ENCODE measurements around the gene MMP19.

The MMP19 gene

DNA sequence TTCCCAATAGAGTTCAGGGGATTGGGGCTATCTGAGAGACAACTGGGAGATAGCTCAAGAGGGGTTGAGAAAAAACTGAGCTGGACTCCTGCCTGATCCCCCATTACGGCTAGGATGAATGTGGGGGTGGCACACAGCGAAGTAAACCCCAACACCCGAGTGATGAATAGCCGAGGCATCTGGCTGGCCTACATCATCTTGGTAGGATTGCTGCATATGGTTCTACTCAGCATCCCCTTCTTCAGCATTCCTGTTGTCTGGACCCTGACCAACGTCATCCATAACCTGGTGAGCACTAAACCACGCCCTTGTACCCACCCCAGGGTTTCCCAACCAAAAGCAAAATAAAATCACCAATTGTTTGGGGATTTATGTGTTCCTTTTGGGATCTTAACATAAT is 23.9 kb downstream of the MMP19 start:
- peaks cover 0 to 3% (median 0%) of the 10 kb centered on the region in 5 donors for H3K27me3 ChIP-seq (ENCODE audit: control insufficient read depth in 5 of 5, insufficient read depth in 4 of 5, low read length in 5 of 5)
- peaks cover 23 to 54% (median 42%) of the 10 kb centered on the region in 5 donors for H3K36me3 ChIP-seq (ENCODE audit: control insufficient read depth in 5 of 5, insufficient read depth in 5 of 5, low read length in 5 of 5)
- peaks cover 9 to 32% (median 30%) of the 10 kb centered on the region in 5 donors for H3K4me1 ChIP-seq (ENCODE audit: control insufficient read depth in 5 of 5, insufficient read depth in 5 of 5, low read length in 5 of 5)
- H3K9ac ChIP-seq (ENCODE audit: low read length in 5 of 5), result peak overlapping the region in 2 of 5 donors; percentile 19 to 86
- H3K9me3 ChIP-seq (ENCODE audit: control insufficient read depth in 5 of 5, low read length in 5 of 5), result no peaks in the 10 kb centered on the region
- H3K4me3 ChIP-seq (ENCODE audit: low read depth in 1 of 5, low read length in 5 of 5), result peak overlapping the region in 3 of 5 donors; percentile 83 to 93 (median 93)
- no peak overlapping the region for H3K27ac ChIP-seq (ENCODE audit: low read depth, low read length)

DNA sequence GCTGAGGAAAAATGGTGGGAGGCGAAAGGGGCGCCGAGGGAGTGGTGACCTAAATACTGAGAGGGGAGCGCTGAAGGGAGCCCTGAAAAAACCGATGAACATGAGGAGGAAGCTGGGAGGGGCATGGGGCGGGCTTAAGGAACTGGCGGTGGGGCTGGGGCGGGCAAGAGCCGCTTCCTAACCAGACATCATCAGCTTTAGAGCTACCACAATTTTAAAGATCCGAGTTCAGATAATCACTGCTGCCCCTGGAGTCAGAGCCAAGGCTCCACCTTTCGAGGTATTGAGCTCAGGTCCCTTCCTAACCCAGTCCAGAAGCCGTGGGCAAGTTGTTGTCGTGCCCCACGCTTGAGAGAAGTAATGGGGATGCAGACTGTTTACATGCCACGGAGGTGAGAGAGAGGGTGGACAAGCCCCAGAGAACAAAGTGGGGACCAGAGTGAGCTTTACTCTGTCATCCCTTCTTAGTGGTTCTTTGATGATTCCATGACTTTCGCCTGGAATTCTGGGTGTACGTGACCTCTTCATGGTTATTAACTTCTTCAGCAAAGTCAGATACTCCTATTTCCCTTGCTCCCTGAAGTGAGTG is 24.5 kb downstream of the MMP19 start:
- Histone ChIP-seq H3K27me3 (ENCODE audit: control insufficient read depth in 5 of 5, insufficient read depth in 4 of 5, low read length in 5 of 5) (peaks cover 0 to 3% (median 0%) of the 10 kb centered on the region in 5 donors), H3K27ac (ENCODE audit: low read depth, low read length) (peak overlapping the region; percentile 66), H3K4me3 (ENCODE audit: low read depth in 1 of 5, low read length in 5 of 5) (peak overlapping the region; percentile 80 to 93 (median 88)), H3K4me1 (ENCODE audit: control insufficient read depth in 5 of 5, insufficient read depth in 5 of 5, low read length in 5 of 5) (peaks cover 9 to 32% (median 30%) of the 10 kb centered on the region in 5 donors), H3K9ac (ENCODE audit: low read length in 5 of 5) (peak overlapping the region; percentile 64 to 88 (median 74)), H3K9me3 (ENCODE audit: control insufficient read depth in 5 of 5, low read length in 5 of 5) (no peaks in the 10 kb centered on the region), H3K36me3 (ENCODE audit: control insufficient read depth in 5 of 5, insufficient read depth in 5 of 5, low read length in 5 of 5) (peaks cover 23 to 57% (median 41%) of the 10 kb centered on the region in 5 donors)

DNA sequence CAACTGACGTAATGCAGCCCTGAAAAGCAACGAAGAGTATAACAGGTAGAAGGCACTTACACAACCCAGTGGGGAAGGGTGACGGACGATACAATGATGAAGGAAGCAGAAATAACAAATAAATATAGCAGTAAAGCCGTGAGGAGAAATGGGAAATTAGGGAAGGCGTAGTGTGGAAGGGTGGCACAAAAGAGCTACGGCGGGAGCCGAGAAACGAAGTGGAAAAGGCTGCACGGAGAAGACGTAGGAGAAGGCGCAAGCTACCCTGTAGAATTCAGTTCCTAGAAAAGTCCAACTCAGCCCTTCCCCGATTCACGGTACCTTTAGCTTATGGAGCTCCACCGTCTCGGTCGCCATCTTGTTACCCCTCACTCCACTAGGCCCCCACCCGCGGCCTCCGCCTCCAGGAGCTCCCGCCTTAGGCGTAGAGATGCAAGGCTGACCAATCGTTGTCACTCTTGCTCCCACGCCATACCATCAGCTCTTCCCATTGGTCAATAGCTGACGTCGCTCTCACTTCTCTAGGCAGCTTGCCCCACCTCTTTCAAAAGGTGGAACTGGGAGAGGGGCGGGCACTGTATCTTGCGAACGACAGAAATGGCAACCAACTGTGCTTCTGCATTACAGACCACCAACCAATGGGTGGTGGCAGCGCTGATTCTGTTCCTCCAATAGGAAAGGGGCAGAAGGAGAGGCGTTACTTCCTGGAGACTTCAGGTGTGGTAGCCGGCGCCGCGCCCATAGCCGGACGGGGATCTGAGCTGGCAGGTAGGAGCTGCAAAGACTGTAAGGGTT is 25.2 kb downstream of the MMP19 start, which contains the start of the genes ORMDL2 and SARNP:
ORMDL2 (plus strand) TSS at position 697 of the 795 bp plus-strand sequence. CDS start 959 bp downstream, outside the sequence.
SARNP (minus strand) TSS at position 380 of the 795 bp plus-strand sequence; CDS start at position 357, 23 bp downstream.
- no peaks in the 10 kb centered on the region for H3K9me3 ChIP-seq (ENCODE audit: control insufficient read depth in 5 of 5, low read length in 5 of 5)
- peaks cover 19 to 55% (median 34%) of the 10 kb centered on the region in 5 donors for H3K36me3 ChIP-seq (ENCODE audit: control insufficient read depth in 5 of 5, insufficient read depth in 5 of 5, low read length in 5 of 5)
- peak within 1 kb of the TSS; percentile 84 for H3K27ac ChIP-seq (ENCODE audit: low read depth, low read length)
- peaks cover 0 to 3% (median 0%) of the 10 kb centered on the region in 5 donors for H3K27me3 ChIP-seq (ENCODE audit: control insufficient read depth in 5 of 5, insufficient read depth in 4 of 5, low read length in 5 of 5)
- peak within 1 kb of the TSS; percentile 84 to 98 (median 88) for H3K9ac ChIP-seq (ENCODE audit: low read length in 5 of 5)
- H3K4me3 ChIP-seq (ENCODE audit: low read depth in 1 of 5, low read length in 5 of 5), result peak within 1 kb of the TSS; percentile 80 to 99 (median 93)
- H3K4me1 ChIP-seq (ENCODE audit: control insufficient read depth in 5 of 5, insufficient read depth in 5 of 5, low read length in 5 of 5), result peaks cover 9 to 32% (median 30%) of the 10 kb centered on the region in 5 donors

DNA sequence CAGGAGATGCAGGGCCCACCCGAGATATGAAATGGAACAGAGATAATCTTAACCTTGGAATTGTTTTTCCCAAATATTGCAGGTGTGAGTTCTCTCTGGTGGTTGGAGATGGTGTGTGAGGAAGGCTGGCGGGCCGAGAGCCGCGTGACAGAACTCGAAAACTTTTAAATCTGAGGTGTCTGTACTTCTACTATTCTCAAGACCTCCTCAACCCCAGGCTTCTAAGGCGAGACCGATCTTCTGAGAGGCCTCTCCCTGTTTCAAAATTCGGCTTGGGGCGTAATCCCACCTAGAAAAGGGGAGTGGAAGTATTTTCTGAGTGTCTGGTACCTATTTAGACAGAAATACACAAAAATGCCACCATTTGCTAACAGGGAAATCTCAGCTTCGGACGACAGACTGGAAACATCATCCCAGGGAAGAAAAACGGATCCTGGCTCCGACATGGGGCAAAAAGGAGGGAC is 25.8 kb downstream of the MMP19 start:
- Histone ChIP-seq H3K27ac (ENCODE audit: low read depth, low read length) (peak overlapping the region; percentile 84), H3K4me3 (ENCODE audit: low read depth in 1 of 5, low read length in 5 of 5) (peak overlapping the region; percentile 80 to 99 (median 93)), H3K4me1 (ENCODE audit: control insufficient read depth in 5 of 5, insufficient read depth in 5 of 5, low read length in 5 of 5) (peaks cover 9 to 32% (median 30%) of the 10 kb centered on the region in 5 donors), H3K9ac (ENCODE audit: low read length in 5 of 5) (peak overlapping the region; percentile 84 to 98 (median 88)), H3K36me3 (ENCODE audit: control insufficient read depth in 5 of 5, insufficient read depth in 5 of 5, low read length in 5 of 5) (peaks cover 18 to 52% (median 28%) of the 10 kb centered on the region in 5 donors), H3K9me3 (ENCODE audit: control insufficient read depth in 5 of 5, low read length in 5 of 5) (no peaks in the 10 kb centered on the region), H3K27me3 (ENCODE audit: control insufficient read depth in 5 of 5, insufficient read depth in 4 of 5, low read length in 5 of 5) (peaks cover 0 to 3% (median 0%) of the 10 kb centered on the region in 5 donors)

DNA sequence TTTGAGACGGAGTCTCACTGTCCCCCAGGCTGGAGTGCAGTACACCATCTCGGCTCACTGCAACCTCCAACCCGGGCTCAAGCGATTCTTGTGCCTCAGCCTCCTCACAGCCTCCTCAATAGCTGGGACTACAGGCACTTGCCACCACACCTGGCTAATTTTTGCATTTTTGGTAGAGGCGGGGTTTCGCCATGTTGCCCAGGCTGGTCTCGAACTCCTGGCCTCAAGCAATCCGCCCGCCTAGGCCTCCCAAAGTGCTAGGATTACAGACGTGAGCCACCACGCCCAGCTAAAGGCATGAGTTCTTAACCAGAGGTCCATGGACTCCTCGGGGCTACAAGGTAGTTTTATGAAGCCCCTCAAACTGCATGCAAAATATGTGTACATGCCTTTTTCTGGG is 27.3 kb downstream of the MMP19 start:
- H3K4me3 ChIP-seq (ENCODE audit: low read depth in 1 of 5, low read length in 5 of 5), result no peak overlapping the region
- H3K4me1 ChIP-seq (ENCODE audit: control insufficient read depth in 5 of 5, insufficient read depth in 5 of 5, low read length in 5 of 5), result peaks cover 9 to 32% (median 30%) of the 10 kb centered on the region in 5 donors

DNA sequence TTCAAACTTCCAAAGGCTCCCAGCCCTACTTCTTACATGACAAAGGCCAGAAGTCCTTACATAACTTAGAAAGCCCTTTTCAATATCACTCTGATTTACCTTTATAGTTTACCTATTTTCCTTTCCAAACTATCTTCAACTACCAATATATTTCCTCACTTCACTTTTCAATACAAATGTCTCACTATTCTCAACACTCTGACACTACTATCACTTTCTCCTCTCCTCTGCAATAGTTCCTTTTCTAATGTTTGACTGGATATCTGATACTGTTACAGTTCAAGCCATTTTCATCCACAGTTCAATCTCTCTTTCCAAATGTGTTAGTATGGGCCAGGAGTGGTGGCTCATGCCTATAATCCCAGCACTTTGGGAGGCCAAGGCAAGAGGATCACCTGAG is 28.5 kb downstream of the MMP19 start:
- Histone ChIP-seq H3K27ac (ENCODE audit: low read depth, low read length) (no peak overlapping the region), H3K9ac (ENCODE audit: low read length in 5 of 5) (no peak overlapping the region), H3K36me3 (ENCODE audit: control insufficient read depth in 5 of 5, insufficient read depth in 5 of 5, low read length in 5 of 5) (peaks cover 4 to 28% (median 7%) of the 10 kb centered on the region in 5 donors), H3K4me1 (ENCODE audit: control insufficient read depth in 5 of 5, insufficient read depth in 5 of 5, low read length in 5 of 5) (peaks cover 9 to 32% (median 30%) of the 10 kb centered on the region in 5 donors), H3K4me3 (ENCODE audit: low read depth in 1 of 5, low read length in 5 of 5) (no peak overlapping the region), H3K27me3 (ENCODE audit: control insufficient read depth in 5 of 5, insufficient read depth in 4 of 5, low read length in 5 of 5) (peaks cover 0 to 3% (median 0%) of the 10 kb centered on the region in 5 donors), H3K9me3 (ENCODE audit: control insufficient read depth in 5 of 5, low read length in 5 of 5) (no peaks in the 10 kb centered on the region)

More for the DNA sequence above, 27.3 kb downstream of the MMP19 start:
- Histone ChIP-seq H3K9ac (ENCODE audit: low read length in 5 of 5) (no peak overlapping the region), H3K27me3 (ENCODE audit: control insufficient read depth in 5 of 5, insufficient read depth in 4 of 5, low read length in 5 of 5) (peaks cover 0 to 3% (median 0%) of the 10 kb centered on the region in 5 donors), H3K27ac (ENCODE audit: low read depth, low read length) (no peak overlapping the region), H3K9me3 (ENCODE audit: control insufficient read depth in 5 of 5, low read length in 5 of 5) (no peaks in the 10 kb centered on the region), H3K36me3 (ENCODE audit: control insufficient read depth in 5 of 5, insufficient read depth in 5 of 5, low read length in 5 of 5) (peaks cover 11 to 37% (median 15%) of the 10 kb centered on the region in 5 donors)

DNA sequence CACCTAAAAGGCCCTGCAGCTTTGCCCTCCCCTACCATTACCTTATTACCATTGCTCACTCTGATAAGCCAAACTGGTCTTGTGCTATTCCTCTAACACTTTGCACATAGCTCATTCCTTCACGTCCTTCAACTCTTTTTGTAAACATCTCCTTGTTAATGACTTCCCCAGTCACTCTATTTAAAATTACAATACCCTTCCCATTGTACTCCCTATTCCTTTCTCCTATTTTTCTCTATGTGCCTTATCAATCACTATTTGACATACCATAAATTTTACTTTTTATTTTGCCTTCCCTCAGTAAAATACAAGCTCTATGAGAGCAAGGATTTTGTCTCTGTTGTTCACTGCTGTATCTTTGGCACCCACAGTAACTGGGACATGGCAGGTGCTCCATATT is 30.6 kb downstream of the MMP19 start:
- no peaks in the 10 kb centered on the region for H3K9me3 ChIP-seq (ENCODE audit: control insufficient read depth in 5 of 5, low read length in 5 of 5)
- no peak overlapping the region for H3K9ac ChIP-seq (ENCODE audit: low read length in 5 of 5)
- no peak overlapping the region for H3K4me3 ChIP-seq (ENCODE audit: low read depth in 1 of 5, low read length in 5 of 5)
- H3K4me1 ChIP-seq (ENCODE audit: control insufficient read depth in 5 of 5, insufficient read depth in 5 of 5, low read length in 5 of 5), result peaks cover 0 to 25% (median 20%) of the 10 kb centered on the region in 5 donors
- peaks cover 7 to 35% (median 17%) of the 10 kb centered on the region in 5 donors for H3K36me3 ChIP-seq (ENCODE audit: control insufficient read depth in 5 of 5, insufficient read depth in 5 of 5, low read length in 5 of 5)
- H3K27me3 ChIP-seq (ENCODE audit: control insufficient read depth in 5 of 5, insufficient read depth in 4 of 5, low read length in 5 of 5), result no peaks in the 10 kb centered on the region
- no peak overlapping the region for H3K27ac ChIP-seq (ENCODE audit: low read depth, low read length)

DNA sequence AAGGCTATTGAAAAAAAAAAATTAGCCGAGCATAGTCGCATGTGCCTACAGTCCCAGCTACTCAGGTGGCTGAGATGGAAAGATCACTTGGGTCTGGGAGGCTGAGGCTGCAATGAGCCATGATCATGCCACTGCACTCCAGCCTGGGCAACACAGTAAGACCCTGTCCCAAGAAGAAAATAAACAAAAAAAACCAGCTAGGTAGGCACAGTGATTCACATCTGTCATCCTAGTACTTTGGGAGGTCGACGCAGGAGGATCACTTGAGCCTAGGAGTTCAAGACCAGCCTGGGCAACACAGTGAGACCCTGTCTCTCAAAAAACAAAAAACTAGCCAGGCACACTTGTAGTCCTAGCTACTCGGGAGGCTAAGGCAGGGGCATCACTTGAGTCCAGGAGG is 33.5 kb downstream of the MMP19 start:
- peaks cover 0 to 3% (median 0%) of the 10 kb centered on the region in 5 donors for H3K4me1 ChIP-seq (ENCODE audit: control insufficient read depth in 5 of 5, insufficient read depth in 5 of 5, low read length in 5 of 5)

DNA sequence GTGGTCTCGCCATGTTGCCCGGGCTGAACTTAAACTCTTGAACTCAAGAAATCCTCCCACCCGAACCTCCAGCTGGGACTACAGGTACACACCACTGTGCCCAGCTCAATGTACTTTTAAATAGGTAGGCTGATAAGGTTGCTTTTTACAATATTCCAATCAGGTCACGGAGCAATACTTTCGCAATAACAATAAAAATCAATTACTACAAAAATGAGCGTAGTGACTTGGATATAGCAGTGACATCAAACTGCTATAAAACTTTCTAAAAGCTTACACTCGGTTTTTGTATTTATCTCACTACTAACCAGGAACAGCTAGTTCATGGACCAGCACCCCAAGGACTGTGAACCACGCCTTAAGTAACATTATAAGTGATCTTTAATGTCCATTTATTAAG is 35.8 kb downstream of the MMP19 start:
- Histone ChIP-seq H3K27me3 (ENCODE audit: control insufficient read depth in 5 of 5, insufficient read depth in 4 of 5, low read length in 5 of 5) (no peaks in the 10 kb centered on the region), H3K9me3 (ENCODE audit: control insufficient read depth in 5 of 5, low read length in 5 of 5) (no peaks in the 10 kb centered on the region), H3K4me3 (ENCODE audit: low read depth in 1 of 5, low read length in 5 of 5) (no peak overlapping the region), H3K27ac (ENCODE audit: low read depth, low read length) (no peak overlapping the region), H3K9ac (ENCODE audit: low read length in 5 of 5) (no peak overlapping the region), H3K36me3 (ENCODE audit: control insufficient read depth in 5 of 5, insufficient read depth in 5 of 5, low read length in 5 of 5) (peaks cover 4 to 27% (median 19%) of the 10 kb centered on the region in 5 donors), H3K4me1 (ENCODE audit: control insufficient read depth in 5 of 5, insufficient read depth in 5 of 5, low read length in 5 of 5) (no peaks in the 10 kb centered on the region)

More for the DNA sequence above, 33.5 kb downstream of the MMP19 start:
- Histone ChIP-seq H3K27ac (ENCODE audit: low read depth, low read length) (no peak overlapping the region), H3K36me3 (ENCODE audit: control insufficient read depth in 5 of 5, insufficient read depth in 5 of 5, low read length in 5 of 5) (peaks cover 7 to 32% (median 12%) of the 10 kb centered on the region in 5 donors), H3K9me3 (ENCODE audit: control insufficient read depth in 5 of 5, low read length in 5 of 5) (no peaks in the 10 kb centered on the region), H3K27me3 (ENCODE audit: control insufficient read depth in 5 of 5, insufficient read depth in 4 of 5, low read length in 5 of 5) (no peaks in the 10 kb centered on the region), H3K4me3 (ENCODE audit: low read depth in 1 of 5, low read length in 5 of 5) (no peak overlapping the region), H3K9ac (ENCODE audit: low read length in 5 of 5) (no peak overlapping the region)
